ENCODE measurements around the gene C6orf89.

DNA sequence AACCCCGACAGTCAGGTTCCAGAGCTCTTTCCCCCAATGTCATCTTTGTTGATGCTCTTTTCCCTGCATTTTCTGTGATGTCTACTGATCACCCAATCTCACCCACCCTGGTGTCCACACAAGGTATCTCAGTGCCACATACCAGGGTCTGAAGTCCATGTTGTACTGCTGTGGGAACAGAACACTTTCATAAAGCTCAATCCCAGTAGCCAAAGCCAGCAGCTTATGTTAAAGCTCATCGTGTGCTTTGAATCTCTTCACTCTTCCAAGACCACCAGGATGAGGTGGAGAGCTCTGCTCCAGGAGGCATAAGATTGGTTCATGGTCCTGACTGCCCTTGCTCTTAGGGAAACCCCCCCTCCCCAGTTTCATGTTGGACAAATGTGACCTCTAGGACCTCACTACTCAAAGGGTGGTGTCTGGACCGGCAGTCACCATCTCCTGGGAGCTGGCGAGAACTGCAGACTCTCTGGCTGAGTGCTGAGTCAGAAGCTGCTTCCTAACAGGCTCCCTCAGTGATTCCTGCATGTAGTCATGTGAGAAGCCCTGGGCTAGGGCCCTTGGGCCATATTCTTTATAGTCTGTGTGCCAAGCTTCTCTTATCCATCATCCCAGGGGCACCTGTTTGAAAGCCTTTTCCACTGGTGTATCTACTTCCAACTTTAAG, 33.1 kb upstream of the C6orf89 start:
- TF ChIP-seq, protein P1, sequence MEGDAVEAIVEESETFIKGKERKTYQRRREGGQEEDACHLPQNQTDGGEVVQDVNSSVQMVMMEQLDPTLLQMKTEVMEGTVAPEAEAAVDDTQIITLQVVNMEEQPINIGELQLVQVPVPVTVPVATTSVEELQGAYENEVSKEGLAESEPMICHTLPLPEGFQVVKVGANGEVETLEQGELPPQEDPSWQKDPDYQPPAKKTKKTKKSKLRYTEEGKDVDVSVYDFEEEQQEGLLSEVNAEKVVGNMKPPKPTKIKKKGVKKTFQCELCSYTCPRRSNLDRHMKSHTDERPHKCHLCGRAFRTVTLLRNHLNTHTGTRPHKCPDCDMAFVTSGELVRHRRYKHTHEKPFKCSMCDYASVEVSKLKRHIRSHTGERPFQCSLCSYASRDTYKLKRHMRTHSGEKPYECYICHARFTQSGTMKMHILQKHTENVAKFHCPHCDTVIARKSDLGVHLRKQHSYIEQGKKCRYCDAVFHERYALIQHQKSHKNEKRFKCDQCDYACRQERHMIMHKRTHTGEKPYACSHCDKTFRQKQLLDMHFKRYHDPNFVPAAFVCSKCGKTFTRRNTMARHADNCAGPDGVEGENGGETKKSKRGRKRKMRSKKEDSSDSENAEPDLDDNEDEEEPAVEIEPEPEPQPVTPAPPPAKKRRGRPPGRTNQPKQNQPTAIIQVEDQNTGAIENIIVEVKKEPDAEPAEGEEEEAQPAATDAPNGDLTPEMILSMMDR (IDR thresholded peaks at IDR 0.05; ENCODE audit: low read length): no peak
- no peak for TF ChIP-seq EZH2 (IDR thresholded peaks at IDR 0.05; ENCODE audit: borderline replicate concordance, low read length)

Measured in OCI-LY1 (cell line).